ENCODE data around the gene QRICH1. TPM values are rescaled to one million over a fixed set of nuclear protein-coding genes. Genes with fewer than 3 reads are reported as not detected.

QRICH1 gene
- total RNA-seq, 1 donor, result 75.3 TPM

GRCh38 chr3:48991851-48992545, 101.9 kb downstream of the QRICH1 start:
- DNase-seq (ENCODE audit: low read depth), result peak; percentile 23
- H3K4me3 ChIP-seq (ENCODE audit: low read depth, low read length), result peak overlapping the region; percentile 89
- no peak for TF ChIP-seq CTCF (IDR thresholded peaks at IDR 0.05; ENCODE audit: insufficient read depth, low read length)

- TF ChIP-seq CTCF (IDR thresholded peaks at IDR 0.05; ENCODE audit: insufficient read depth, low read length), result no peak
- peak; percentile 35 for DNase-seq (ENCODE audit: low read depth)
- H3K4me3 ChIP-seq (ENCODE audit: low read depth, low read length), result peak overlapping the region; percentile 89
Measured at GRCh38 chr3:48990636-48991469, 103.0 kb downstream of the QRICH1 start.

GRCh38 chr3:48989796-48990635, 103.9 kb downstream of the QRICH1 start, which contains the start of gene P4HTM:
TSS of gene P4HTM (plus strand) at chr3:48990241. CDS start at chr3:48990257, 16 bp downstream.
- peak; percentile 94 for DNase-seq (ENCODE audit: low read depth)
- TF ChIP-seq CTCF (IDR thresholded peaks at IDR 0.05; ENCODE audit: insufficient read depth, low read length), result peak; percentile 62
- H3K4me3 ChIP-seq (ENCODE audit: low read depth, low read length), result peak within 1 kb of the TSS; percentile 89

- no peak for DNase-seq (ENCODE audit: low read depth)
- peak overlapping the region; percentile 89 for H3K4me3 ChIP-seq (ENCODE audit: low read depth, low read length)
- no peak for TF ChIP-seq CTCF (IDR thresholded peaks at IDR 0.05; ENCODE audit: insufficient read depth, low read length)
Measured at GRCh38 chr3:48989126-48989795, 104.6 kb downstream of the QRICH1 start.

GRCh38 chr3:48985831-48986376, 108.0 kb downstream of the QRICH1 start:
- no peak overlapping the region for H3K4me3 ChIP-seq (ENCODE audit: low read depth, low read length)
- TF ChIP-seq CTCF (IDR thresholded peaks at IDR 0.05; ENCODE audit: insufficient read depth, low read length), result no peak
- DNase-seq (ENCODE audit: low read depth), result no peak

GRCh38 chr3:48984663-48985062, 109.2 kb downstream of the QRICH1 start:
- no peak for DNase-seq (ENCODE audit: low read depth)
- H3K4me3 ChIP-seq (ENCODE audit: low read depth, low read length), result no peak overlapping the region
- no peak for TF ChIP-seq CTCF (IDR thresholded peaks at IDR 0.05; ENCODE audit: insufficient read depth, low read length)
